GM21367 (cell line): ENCODE results near the gene DNAH11.

ENCODE experiments used
- ATAC-seq: cut with Tn5 transposase; IDR thresholded peaks from one replicate; pipeline ENCODE4 v1.9.1; 2021; ENCODE audit not compliant: unreplicated experiment

Gene DNAH11

GRCh38 chr7:21547501-21547900 lies 4.7 kb downstream of the DNAH11 start:
- no peak for ATAC-seq

DNA sequence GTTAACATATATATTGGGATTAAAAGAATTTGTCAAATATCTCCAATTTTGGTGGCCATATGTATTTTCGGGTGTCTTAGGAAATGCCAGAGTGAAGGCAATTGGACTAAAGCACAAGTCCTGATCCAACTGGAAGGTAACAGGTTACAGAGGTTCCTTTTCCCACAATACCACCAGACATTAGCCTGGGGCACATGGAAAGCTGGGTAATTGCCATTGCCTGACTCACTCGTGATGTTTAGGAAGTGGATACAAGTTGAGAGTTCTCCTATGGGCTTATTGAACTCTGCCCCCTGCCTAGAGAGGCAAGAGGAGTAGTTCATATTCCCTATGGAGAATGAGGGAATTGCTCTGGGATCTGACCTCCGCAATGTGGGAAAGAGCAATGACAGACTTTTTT lies 5.7 kb downstream of the DNAH11 start:
- no peak for ATAC-seq

GRCh38 chr7:21550076-21550475 lies 7.2 kb downstream of the DNAH11 start:
- ATAC-seq = no peak

DNA sequence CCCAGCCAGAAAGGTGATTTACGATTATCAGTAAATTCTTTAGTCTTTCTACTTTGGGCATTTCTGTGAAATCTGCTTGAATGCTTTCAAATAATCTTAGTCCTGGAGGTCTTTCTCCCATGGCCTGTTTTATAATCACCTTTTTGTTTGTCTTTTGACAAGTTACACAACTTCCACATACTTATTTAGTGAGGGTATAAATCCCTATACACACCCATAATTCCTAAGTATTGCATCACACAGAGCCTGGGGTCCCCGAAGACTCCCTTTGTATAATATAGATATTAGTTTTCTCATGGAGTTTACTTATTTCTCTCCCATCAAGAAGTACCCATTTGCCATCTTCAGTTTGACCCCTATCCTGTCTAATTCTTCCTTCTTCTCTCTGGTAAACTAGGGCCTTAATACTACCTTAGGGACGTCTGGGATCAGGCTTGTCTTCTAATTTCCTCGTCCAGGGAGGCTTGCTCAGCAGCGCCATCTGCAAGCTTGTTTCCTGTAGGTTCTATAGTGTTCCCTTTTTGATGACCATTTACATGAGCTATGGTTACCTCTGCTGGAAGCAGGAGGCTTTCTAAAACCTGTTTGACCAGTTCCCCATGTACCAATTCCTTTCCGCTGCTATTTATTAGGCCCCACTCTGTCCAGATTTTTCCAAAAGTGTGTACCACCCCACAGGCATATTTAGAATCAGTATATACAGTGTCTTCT lies 8.1 kb downstream of the DNAH11 start:
- no peak for ATAC-seq

DNA sequence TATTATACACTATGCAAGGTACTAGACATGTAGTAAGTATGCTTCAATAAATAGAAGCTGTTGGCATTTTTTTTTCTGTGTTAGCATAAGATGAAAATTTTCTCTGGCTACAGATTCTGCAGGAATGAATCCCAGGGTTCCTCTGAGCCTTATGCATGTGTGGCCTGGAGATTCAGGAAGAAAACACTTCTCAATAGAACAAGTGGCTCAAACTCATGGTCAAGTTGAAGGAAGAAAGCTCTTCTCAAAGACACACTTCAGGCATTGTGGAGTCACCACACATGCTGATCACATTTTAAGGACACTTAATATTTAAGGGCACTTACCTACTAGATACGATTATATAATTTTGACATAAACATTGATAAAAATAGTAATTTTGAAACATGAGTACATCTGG lies 19.5 kb downstream of the DNAH11 start:
- no peak for ATAC-seq

DNA sequence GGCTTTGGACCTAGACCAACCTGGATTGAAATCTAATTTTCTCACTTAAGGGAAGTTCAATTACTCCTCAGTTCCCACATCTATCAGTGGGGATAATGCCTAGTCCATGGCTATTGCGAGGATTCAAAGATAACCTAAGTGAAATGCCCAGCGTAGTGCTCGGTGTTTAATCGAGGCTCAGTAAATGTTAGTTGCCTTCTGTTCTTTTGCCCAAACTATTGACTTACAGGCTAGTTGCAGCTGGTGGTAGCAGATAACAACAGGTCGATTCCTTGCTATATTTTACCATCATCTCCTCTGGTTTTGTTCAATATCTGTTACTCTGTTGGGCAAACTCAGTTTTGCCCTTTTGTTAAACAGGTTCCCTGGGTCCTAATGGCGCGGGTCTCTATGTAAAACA lies 22.8 kb downstream of the DNAH11 start:
- ATAC-seq = no peak

DNA sequence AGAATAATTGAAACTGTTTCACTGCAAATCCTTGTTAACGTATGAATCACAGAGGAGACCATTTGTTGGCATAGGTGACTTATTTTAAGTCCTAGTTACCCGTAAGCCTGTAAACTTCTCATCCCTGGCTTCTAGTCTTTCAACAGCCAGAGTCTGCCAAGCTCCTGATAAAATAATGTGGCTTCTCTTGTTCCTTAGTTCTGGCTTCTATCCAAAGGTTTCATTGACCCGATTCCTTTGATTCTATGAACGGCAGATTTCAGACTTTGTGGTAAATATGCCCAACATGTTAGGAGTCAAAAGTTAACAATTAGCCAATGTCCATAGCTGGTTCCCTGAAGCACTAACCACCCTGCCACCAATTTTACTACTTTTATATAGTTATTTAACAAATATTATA lies 23.3 kb downstream of the DNAH11 start:
- no peak for ATAC-seq

- no peak for ATAC-seq
These were observed 25.9 kb downstream of the DNAH11 start for GRCh38 chr7:21568762-21569161.

GRCh38 chr7:21572331-21573313 lies 29.8 kb downstream of the DNAH11 start:
- no peak for ATAC-seq

GRCh38 chr7:21579341-21580072 lies 36.7 kb downstream of the DNAH11 start:
- ATAC-seq = no peak

DNA sequence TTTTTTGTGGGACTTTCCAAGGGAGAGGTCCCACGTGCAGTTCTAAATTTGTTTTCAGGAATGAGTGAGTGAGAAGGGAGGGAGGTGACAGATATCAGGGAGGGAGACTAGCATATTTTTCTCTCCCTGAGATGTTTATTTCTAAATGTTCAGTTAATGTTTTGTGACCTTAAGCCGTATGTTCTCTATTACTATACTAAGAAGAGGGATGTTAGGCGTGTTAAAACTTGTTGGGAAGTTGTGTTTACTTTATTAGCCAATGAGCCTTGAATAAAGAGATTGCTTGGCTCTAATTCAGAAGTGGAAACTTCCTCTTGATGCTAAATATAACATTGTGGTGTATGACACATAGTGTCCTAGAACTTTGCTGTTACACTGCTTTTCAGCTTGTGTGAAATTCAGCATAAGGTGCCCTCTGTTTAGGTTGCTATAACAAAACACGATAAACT lies 37.3 kb downstream of the DNAH11 start:
- no peak for ATAC-seq

GRCh38 chr7:21585070-21585724 lies 42.4 kb downstream of the DNAH11 start:
- no peak for ATAC-seq

GRCh38 chr7:21587139-21587784 lies 44.4 kb downstream of the DNAH11 start:
- no peak for ATAC-seq

GRCh38 chr7:21596801-21597200 lies 54.0 kb downstream of the DNAH11 start:
- ATAC-seq = no peak

DNA sequence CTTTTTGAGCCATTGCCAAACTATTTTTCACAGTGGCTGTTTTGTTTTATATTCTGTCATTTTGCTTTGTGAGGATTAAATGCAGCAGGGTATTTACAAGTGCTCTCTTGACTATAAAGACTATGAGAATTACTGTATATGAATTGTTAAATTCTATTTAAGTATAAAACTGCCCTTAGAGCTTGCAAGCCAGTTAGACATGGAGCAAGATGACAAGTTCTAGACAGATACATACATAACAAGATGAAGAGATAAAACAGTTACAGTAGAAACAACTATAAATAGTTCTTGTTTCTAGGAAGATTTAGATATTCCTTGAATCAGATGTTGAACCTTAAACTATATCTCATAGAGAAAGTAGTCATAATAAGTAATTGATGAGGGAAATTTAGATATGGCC lies 60.6 kb downstream of the DNAH11 start:
- no peak for ATAC-seq

DNA sequence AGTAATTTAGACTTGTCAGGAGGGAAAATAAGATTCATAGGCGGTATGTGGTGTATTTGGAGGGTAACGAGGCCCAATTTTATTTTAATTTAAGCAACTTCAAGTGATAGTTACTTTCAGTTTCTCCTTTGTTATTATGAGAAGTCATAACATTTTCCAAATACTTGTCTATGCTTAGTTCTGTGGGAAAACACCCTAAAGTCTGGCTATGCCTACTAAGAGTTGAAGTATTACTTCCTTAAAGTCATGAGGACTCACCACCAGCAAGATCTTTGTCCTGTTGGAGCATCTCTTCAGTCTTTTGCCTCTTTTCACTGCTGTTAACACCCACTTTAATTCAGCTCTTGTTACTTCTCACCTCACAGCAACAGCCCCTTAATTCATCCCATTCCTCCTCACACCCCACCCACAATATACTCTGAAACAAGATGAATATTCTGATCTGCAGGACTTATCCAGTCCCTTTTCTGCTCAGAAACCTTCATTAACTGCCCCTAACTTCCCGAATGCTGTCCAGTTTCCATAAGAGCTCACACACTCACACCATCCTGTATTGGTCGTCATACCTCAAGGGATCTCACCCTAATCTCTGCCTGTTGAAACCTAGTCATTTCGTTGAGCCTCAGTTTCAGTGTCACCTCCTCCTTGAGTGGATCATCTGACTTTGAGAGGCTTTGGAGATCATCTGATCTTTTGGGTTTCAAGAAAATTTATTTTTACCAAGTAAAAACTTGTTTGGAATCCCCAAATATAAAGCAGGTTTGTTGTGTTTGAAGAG lies 61.3 kb downstream of the DNAH11 start:
- ATAC-seq = no peak

GRCh38 chr7:21605008-21605585 lies 62.3 kb downstream of the DNAH11 start:
- no peak for ATAC-seq

DNA sequence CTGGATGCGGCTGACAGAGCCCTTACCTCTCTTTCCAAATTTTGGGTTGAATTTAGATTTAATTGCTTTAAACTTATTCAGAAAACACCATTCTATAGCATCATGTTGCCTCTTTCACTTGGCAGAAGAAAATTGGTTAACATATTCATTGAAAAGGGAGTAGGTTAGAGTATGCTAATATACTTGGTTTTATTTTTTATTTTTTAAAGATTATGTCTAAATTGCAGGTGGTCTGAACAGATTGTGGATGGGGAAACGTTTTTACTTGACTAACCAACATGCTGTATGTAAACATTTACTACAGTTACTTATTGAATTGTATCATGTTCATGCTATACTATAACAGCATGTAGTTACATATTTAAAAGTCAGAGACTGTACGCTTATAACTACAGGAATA lies 65.6 kb downstream of the DNAH11 start:
- no peak for ATAC-seq

DNA sequence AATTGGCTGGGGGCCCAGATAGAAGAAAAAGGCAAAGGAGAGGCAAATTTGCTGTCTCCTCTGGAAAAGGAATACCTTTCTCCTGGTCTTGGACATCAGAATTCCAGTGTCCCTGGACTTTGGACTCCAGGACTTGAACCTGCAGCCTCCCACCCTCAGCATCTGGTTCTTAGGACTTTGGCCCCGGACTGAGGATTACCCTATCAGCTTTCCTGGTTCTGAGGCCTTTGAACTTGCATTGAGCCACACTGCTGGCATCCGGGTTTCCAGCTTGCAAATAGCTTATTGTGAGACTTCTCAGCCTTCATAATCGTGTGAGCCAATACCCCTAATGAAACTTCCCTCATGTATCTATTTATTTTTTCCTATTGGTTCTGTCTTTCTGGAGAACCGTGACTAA lies 68.3 kb downstream of the DNAH11 start:
- no peak for ATAC-seq
